Measurements from ENCODE around the gene ELFN1.
A peak's percentile ranks its signal among the peaks of the same experiment; 100 is the strongest.

The ELFN1 gene

GRCh38 chr7:1671594-1672451 lies 1.7 kb downstream of the ELFN1 start:
- intact Hi-C loops (cut with DNase I): no loop called here
- DNase-seq: peak in 14 of 42 donors; percentile 2 to 20 (median 9)

- peak in 14 of 42 donors; percentile 2 to 39 (median 8) for DNase-seq
- intact Hi-C loops (cut with DNase I): no loop called here
Observed at GRCh38 chr7:1672851-1673486, 2.9 kb downstream of the ELFN1 start.

- intact Hi-C loops (cut with DNase I): no loop called here
- DNase-seq: peak in 13 of 42 donors; percentile 2 to 30 (median 11)
Observed at GRCh38 chr7:1673581-1674118, 3.6 kb downstream of the ELFN1 start.

GRCh38 chr7:1674161-1675035 lies 4.3 kb downstream of the ELFN1 start:
- peak in 12 of 42 donors; percentile 1 to 28 (median 6) for DNase-seq
- intact Hi-C loops (cut with DNase I): no loop called here

- intact Hi-C loops (cut with DNase I): no loop called here
- DNase-seq: peak in 13 of 42 donors; percentile 2 to 28 (median 5)
Observed at GRCh38 chr7:1675036-1675671, 5.1 kb downstream of the ELFN1 start.

- peak in 14 of 42 donors; percentile 4 to 36 (median 10) for DNase-seq
- intact Hi-C loops (cut with DNase I): no loop called here
Observed at GRCh38 chr7:1675673-1676549, 5.8 kb downstream of the ELFN1 start.

GRCh38 chr7:1676550-1677078 lies 6.5 kb downstream of the ELFN1 start:
- intact Hi-C loops (cut with DNase I): no loop called here
- DNase-seq: peak in 12 of 42 donors; percentile 1 to 28 (median 8)

- peak in 14 of 42 donors; percentile 1 to 42 (median 9) for DNase-seq
- intact Hi-C loops (cut with DNase I): no loop called here
Observed at GRCh38 chr7:1677206-1678080, 7.4 kb downstream of the ELFN1 start.

GRCh38 chr7:1678081-1678543 lies 8.0 kb downstream of the ELFN1 start:
- DNase-seq: peak in 10 of 42 donors; percentile 1 to 29 (median 10)
- intact Hi-C loops (cut with DNase I): no loop called here

GRCh38 chr7:1678571-1679325 lies 8.7 kb downstream of the ELFN1 start:
- intact Hi-C loops (cut with DNase I): no loop called here
- DNase-seq: peak in 13 of 42 donors; percentile 3 to 25 (median 10)

GRCh38 chr7:1679326-1679965 lies 9.4 kb downstream of the ELFN1 start:
- peak in 10 of 42 donors; percentile 3 to 31 (median 10) for DNase-seq
- intact Hi-C loops (cut with DNase I): no loop called here

- DNase-seq: peak in 9 of 42 donors; percentile 2 to 26 (median 10)
- intact Hi-C loops (cut with DNase I): no loop called here
Observed at GRCh38 chr7:1679966-1680730, 10.1 kb downstream of the ELFN1 start.

- peak in 6 of 42 donors; percentile 4 to 18 (median 10) for DNase-seq
- intact Hi-C loops (cut with DNase I): no loop called here
Observed at GRCh38 chr7:1681581-1681980, 11.5 kb downstream of the ELFN1 start.

GRCh38 chr7:1685000-1685624 lies 15.0 kb downstream of the ELFN1 start:
- DNase-seq: no peak
- intact Hi-C loops (cut with DNase I): no loop called here
